VCaP (cell line): ENCODE results near the gene DNMT3A.

Experiments used
- H3K27ac ChIP-seq: fragments of 450-650 bp; 2 replicates; pipeline ENCODE4 v1.5.1; 2017
- CTCF ChIP-seq: fragments of 450-650 bp; conservative IDR thresholded peaks from 2 replicates; pipeline ENCODE4 v1.5.1; 2017; ENCODE audit warnings: mild to moderate bottlenecking, moderate library complexity

DNMT3A gene

GRCh38 chr2:25247792-25248512 is 93.8 kb downstream of the DNMT3A start:
- H3K27ac ChIP-seq = no peak overlapping the region
- TF ChIP-seq CTCF = no peak

- no peak overlapping the region for H3K27ac ChIP-seq
- TF ChIP-seq CTCF = no peak
Observed at GRCh38 chr2:25246558-25247290, 95.0 kb downstream of the DNMT3A start.

GRCh38 chr2:25246001-25246400 is 95.7 kb downstream of the DNMT3A start:
- no peak overlapping the region for H3K27ac ChIP-seq
- TF ChIP-seq CTCF = no peak

GRCh38 chr2:25245141-25245540 is 96.6 kb downstream of the DNMT3A start:
- H3K27ac ChIP-seq = no peak overlapping the region
- TF ChIP-seq CTCF = no peak

GRCh38 chr2:25243995-25244394 is 97.7 kb downstream of the DNMT3A start:
- H3K27ac ChIP-seq = no peak overlapping the region
- TF ChIP-seq CTCF = no peak

GRCh38 chr2:25241452-25241851 is 100.3 kb downstream of the DNMT3A start:
- H3K27ac ChIP-seq = no peak overlapping the region
- TF ChIP-seq CTCF = no peak

GRCh38 chr2:25240636-25241035 is 101.1 kb downstream of the DNMT3A start:
- H3K27ac ChIP-seq = no peak overlapping the region
- no peak for TF ChIP-seq CTCF
